Gastrocnemius medialis (tissue), 4 donors: ENCODE data around the gene ACR.
"Not testable (repeated sequence)": the region's sequence is repeated elsewhere in the genome, so short reads cannot be mapped to it uniquely, and the experiment has no call there.

Experiments used
- CTCF ChIP-seq, 5 experiments: fragments of 450-650 bp in 3 of 5; fragments of 200-600 bp in 2 of 5; sonication (generic) in 2 of 5; IDR thresholded peaks in 4 of 5; conservative IDR thresholded peaks in 1 of 5; 1 replicate in 4 of 5; 2 replicates in 1 of 5; pipeline ENCODE4 v1.5.1; 2016 to 2019; ENCODE audit warnings: antibody characterized with exemption in 5 of 5, mild to moderate bottlenecking in 3 of 5, moderate library complexity in 3 of 5
- POLR2A ChIP-seq, 2 donors: fragments of 450-650 bp; IDR thresholded peaks; one replicate each; pipeline ENCODE4 v1.6.1; 2017; ENCODE audit warnings: antibody characterized with exemption in 2 of 2, mild to moderate bottlenecking in 2 of 2, moderate library complexity in 2 of 2

- TF ChIP-seq POLR2A (IDR thresholded peaks at IDR 0.05); CTCF (IDR thresholded peaks at IDR 0.05 in 4 of 5, conservative IDR thresholded peaks at IDR 0.05 in 1 of 5): not testable (repeated sequence)
Observed at GRCh38 chr22:50780244-50780643, 42.2 kb downstream of the ACR start.
